ENCODE results near the gene SPATA2. TPM values are rescaled to one million over a fixed set of nuclear protein-coding genes. Genes with fewer than 3 reads are reported as not detected.
"Not testable (repeated sequence)": the region's sequence is repeated elsewhere in the genome, so short reads cannot be mapped to it uniquely, and the experiment has no call there.

Gene SPATA2
- total and polyA plus RNA-seq, 2 donors, result 1.4 to 6.7 TPM

DNA sequence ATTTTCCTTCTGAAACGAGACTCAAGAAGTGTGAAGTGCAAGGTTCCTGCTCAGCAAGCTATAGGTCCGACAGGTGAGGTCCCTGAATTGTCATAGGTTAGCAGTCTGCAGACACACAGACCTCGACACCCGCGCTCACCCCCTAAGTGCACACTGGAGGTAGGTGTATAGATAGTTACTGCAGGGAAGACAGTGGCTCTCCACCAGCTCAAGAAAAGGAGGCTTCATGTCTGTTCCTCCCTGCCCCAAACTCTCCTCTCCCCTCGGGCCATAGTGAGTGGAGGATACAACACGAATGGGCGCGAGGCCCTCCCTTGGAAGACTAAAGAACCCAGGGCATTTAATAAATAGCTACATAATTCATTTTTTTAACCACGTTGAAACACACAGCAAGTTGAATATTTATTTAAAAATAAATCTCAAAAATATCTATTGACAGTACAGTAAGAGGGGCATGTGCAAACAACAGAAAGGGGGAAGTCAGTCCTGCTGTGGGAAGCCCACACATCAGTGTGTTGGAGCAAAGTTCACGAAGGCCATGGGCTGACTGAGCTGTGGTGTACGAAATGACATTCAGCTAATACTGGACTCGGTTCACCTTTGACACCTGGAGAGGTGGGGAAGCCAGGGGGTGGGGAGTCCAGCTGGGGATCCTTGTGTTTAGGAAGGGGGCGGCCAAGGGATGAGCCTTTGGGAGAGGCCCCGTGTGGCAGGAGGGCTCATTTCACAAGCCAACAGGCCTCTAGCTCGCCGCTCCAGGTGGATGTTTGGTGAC, 10.7 kb downstream of the SPATA2 start:
- no peak for DNase-seq (ENCODE audit: extremely low spot score)
- no peaks in the 10 kb centered on the region for H3K4me1 ChIP-seq (ENCODE audit: insufficient read depth)
- no peak overlapping the region for H3K4me3 ChIP-seq (ENCODE audit: low read depth, low read length)
- H3K27ac ChIP-seq (ENCODE audit: low read depth), result no peak overlapping the region
- 92% methylated on average over 17 of the region's 17 CpGs for WGBS
- peaks cover 6% of the 10 kb centered on the region for H3K36me3 ChIP-seq (ENCODE audit: insufficient read depth)

- no peak for DNase-seq (ENCODE audit: extremely low spot score)
- WGBS, result 88% methylated on average over 5 of the region's 5 CpGs
Measured at GRCh38 chr20:49901588-49901987, 13.7 kb downstream of the SPATA2 start.

DNA sequence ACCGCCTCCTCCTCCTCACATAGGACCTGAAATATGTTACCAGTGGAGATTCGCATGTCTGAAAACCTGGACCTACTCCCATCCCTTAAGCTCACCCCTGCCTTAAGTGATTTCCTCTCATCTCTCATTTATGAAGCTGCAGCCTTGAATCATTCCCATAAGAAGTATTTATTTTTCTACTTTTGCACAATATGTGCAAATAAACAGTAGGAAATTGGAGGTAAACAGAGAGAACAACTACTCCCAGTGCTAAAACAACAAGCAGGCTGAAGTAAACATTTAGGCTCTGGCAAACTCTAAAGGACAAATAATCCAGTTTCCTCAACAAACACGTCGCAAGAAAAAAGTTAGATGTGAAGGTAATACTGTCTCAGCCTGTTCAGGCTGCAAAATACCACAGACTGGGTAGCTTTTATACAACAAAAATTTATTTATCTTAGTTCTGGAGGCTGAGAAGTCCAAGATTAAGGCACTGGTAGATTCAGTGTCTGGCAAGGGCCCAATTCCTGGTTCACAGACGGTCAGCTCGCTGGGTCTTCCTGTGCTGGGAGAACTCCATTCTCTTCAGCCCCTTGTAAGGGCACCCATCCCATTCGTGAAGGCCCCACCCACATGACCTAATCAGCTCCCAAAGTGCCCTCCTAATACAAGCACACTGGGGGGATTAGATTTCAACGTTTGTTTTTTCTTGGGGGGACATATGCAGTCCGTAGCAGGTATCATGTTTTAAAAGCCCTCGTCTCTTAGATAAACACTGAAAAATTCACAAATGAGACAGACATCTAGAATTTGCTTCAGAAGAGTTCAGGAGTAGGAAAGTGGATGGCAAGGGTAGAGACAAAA, 15.6 kb downstream of the SPATA2 start:
- no peak overlapping the region for H3K4me3 ChIP-seq (ENCODE audit: low read depth, low read length)
- no peak for DNase-seq (ENCODE audit: extremely low spot score)
- WGBS, result 43% methylated on average over 10 of the region's 10 CpGs
- H3K36me3 ChIP-seq (ENCODE audit: insufficient read depth), result peaks cover 3% of the 10 kb centered on the region
- no peak overlapping the region for H3K27ac ChIP-seq (ENCODE audit: low read depth)
- H3K4me1 ChIP-seq (ENCODE audit: insufficient read depth), result no peaks in the 10 kb centered on the region

More at GRCh38 chr20:49901588-49901987, 13.7 kb downstream of the SPATA2 start:
- no peaks in the 10 kb centered on the region for H3K4me1 ChIP-seq (ENCODE audit: insufficient read depth)
- H3K27ac ChIP-seq (ENCODE audit: low read depth), result no peak overlapping the region
- H3K4me3 ChIP-seq (ENCODE audit: low read depth, low read length), result no peak overlapping the region
- peaks cover 6% of the 10 kb centered on the region for H3K36me3 ChIP-seq (ENCODE audit: insufficient read depth)

DNA sequence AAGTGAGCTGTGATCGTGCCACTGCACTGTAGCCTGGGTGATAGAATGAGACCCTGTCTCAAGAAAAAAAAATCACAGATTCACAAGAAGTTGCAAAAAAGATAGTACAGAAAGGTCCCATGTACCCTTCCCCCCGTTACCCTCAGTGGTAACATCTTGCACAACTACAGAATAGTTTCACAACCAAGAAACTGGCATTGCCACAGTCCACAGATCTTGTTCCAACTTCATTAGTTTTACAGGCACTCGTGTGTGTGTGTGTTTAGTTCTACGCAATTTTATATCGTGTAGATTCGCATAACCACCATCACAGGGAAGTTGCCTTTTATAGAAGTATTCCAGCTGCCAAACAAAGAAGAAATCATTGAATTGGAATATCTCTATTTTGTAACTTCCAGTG, 19.1 kb downstream of the SPATA2 start:
- Histone ChIP-seq H3K27ac (ENCODE audit: low read depth) (no peak overlapping the region), H3K4me3 (ENCODE audit: low read depth, low read length) (no peak overlapping the region), H3K4me1 (ENCODE audit: insufficient read depth) (no peaks in the 10 kb centered on the region), H3K36me3 (ENCODE audit: insufficient read depth) (no peaks in the 10 kb centered on the region)
- 84% methylated on average over 6 of the region's 6 CpGs for whole genome bisulfite sequencing
- no peak for DNase-seq (ENCODE audit: extremely low spot score)

- H3K4me1 ChIP-seq (ENCODE audit: insufficient read depth); H3K27ac ChIP-seq (ENCODE audit: low read depth); H3K36me3 ChIP-seq (ENCODE audit: insufficient read depth); H3K4me3 ChIP-seq (ENCODE audit: low read depth, low read length); DNase-seq (ENCODE audit: extremely low spot score): not testable (repeated sequence)
- 94% methylated on average over 7 of the region's 7 CpGs for WGBS
Measured at GRCh38 chr20:49895474-49896093, 19.7 kb downstream of the SPATA2 start.

DNA sequence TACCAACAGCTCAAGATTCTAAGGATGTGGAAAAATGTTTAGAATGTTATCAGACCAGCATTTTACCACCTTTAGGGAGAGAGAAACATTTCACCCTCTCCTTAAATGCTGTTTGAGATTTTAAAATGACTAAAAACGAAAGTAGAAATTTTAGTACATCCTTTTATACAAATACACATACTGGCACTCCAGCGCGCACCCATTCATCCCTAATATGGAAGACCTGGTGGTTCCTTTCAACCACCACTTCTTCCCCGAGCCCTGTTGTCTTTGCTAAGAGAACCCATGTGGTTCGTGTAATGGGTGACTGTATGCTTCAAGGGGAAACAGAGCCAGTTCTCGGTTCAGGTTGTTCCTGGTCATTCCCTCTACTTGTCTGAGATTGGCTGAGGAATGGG, 21.3 kb downstream of the SPATA2 start:
- Histone ChIP-seq H3K27ac (ENCODE audit: low read depth) (no peak overlapping the region), H3K4me3 (ENCODE audit: low read depth, low read length) (no peak overlapping the region), H3K4me1 (ENCODE audit: insufficient read depth) (no peaks in the 10 kb centered on the region), H3K36me3 (ENCODE audit: insufficient read depth) (no peaks in the 10 kb centered on the region)
- DNase-seq (ENCODE audit: extremely low spot score), result no peak
- WGBS, result 70% methylated on average over 6 of the region's 6 CpGs

DNA sequence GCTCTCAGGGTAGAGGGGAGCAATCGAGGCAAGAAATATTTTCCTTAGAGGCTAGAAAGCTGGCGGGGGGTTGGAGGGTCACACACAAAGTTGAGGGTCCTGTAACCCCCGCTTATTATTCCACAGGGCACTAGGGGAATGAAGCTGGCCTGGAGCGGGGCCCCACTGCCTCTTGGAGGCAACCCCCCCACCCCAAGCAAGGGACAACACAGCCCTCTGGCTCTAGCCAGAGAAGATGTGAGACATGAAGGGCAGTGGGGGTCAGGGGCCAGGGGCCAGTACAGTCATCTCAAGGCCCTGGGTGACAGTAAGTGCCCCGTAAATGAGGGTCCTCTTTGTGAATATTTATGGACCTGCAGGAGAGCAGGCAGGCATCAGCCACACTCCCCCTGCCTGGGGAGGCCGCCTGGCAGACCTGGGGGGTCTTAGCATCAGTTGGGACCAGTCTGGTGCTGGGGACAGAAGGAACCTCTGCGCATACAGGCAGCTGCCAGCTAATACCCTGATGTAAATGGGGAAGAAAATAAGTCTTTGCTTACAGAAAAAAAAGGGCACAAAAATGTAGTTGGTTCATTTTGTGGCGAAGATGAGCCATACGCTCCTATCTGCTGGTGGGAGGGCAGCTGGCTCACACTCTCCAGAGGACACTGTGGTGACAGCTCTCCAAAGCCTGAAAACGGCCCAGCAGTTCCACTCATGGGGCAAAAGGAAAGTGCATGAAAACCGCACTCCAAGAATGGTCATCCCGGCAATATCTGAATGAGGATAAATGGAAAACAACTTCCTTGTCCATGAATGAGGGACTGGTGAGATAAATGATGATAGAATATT, 21.9 kb downstream of the SPATA2 start:
- WGBS, result 72% methylated on average over 12 of the region's 12 CpGs
- H3K36me3 ChIP-seq (ENCODE audit: insufficient read depth), result no peaks in the 10 kb centered on the region
- no peak overlapping the region for H3K27ac ChIP-seq (ENCODE audit: low read depth)
- H3K4me1 ChIP-seq (ENCODE audit: insufficient read depth), result no peaks in the 10 kb centered on the region
- no peak for DNase-seq (ENCODE audit: extremely low spot score)
- H3K4me3 ChIP-seq (ENCODE audit: low read depth, low read length), result no peak overlapping the region

DNA sequence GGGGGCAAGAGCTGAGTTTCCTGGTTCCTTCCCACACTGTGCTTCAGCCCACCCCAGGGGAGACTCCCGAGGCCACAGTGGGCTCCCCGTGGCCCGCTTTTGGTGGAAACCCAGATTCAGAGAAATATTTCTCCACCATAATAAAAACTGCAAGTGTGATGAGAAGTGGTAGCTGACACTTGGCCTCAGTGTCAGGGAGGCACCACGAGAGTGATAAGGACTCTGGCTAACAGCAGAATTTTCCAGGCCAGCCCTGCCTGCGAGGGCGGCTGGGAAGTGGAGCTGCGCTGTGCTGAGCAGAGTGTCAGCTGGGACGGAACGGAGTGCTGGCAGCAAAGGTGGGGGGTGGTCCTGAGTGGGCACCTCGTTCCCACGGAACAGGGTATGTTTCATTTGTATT, 22.5 kb downstream of the SPATA2 start:
- no peaks in the 10 kb centered on the region for H3K36me3 ChIP-seq (ENCODE audit: insufficient read depth)
- H3K4me1 ChIP-seq (ENCODE audit: insufficient read depth), result no peaks in the 10 kb centered on the region
- 35% methylated on average over 11 of the region's 11 CpGs for WGBS
- no peak overlapping the region for H3K4me3 ChIP-seq (ENCODE audit: low read depth, low read length)
- DNase-seq (ENCODE audit: extremely low spot score), result no peak
- no peak overlapping the region for H3K27ac ChIP-seq (ENCODE audit: low read depth)

DNA sequence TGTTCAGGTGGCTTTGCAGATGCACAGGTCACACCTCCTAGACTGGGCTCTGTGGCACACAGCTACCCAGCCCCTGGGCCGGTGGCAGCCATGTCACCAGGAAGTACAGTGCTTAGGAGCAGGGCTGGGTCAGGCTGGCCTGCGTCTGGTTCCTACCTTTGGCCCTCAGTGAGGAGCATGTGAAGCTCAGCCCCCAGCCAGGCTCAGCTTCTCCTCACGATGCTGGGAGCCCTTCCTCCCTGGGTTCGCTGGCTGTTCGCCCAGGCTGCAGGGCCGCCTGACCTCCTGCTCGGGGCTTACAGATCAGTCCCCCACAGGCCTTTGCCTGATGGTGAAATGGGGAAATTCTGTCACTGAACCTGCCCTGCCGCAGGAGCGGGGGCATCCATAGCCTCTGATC, 23.1 kb downstream of the SPATA2 start:
- no peaks in the 10 kb centered on the region for H3K4me1 ChIP-seq (ENCODE audit: insufficient read depth)
- DNase-seq (ENCODE audit: extremely low spot score), result no peak
- H3K4me3 ChIP-seq (ENCODE audit: low read depth, low read length), result no peak overlapping the region
- 73% methylated on average over 9 of the region's 9 CpGs for WGBS
- no peaks in the 10 kb centered on the region for H3K36me3 ChIP-seq (ENCODE audit: insufficient read depth)
- no peak overlapping the region for H3K27ac ChIP-seq (ENCODE audit: low read depth)

DNA sequence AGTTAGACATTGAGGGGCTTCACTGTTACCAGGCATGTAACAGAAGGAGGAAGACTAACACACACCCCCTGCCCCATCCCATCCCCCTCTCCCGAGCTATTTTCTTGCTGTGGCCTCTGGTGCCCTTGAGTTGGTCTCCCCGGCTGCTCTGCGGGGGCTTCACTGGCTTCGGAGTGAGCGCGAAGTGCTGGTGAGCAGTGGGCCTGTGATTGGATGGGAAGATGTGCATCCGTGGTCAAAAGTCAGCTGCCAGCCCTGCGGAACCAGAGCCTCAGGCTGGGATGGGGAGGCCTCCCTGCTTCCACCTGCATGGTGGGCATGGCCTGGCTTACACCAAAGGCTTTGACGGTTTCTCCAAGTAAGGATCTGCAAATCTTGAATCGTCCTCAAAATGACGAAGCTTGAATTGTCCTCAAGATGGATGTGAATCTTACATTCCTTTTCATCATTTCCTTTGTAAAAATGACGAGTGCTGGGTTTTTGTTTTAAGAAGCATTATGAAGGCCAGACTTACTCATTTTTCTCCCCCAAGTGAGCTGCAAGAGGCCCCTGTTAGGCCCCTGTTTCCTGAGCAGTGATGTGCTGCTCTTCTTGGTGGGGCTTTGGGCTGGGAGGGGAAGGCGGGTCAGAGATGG, 23.7 kb downstream of the SPATA2 start:
- no peaks in the 10 kb centered on the region for H3K36me3 ChIP-seq (ENCODE audit: insufficient read depth)
- DNase-seq (ENCODE audit: extremely low spot score), result no peak
- WGBS, result 88% methylated on average over 13 of the region's 13 CpGs
- no peaks in the 10 kb centered on the region for H3K4me1 ChIP-seq (ENCODE audit: insufficient read depth)
- H3K4me3 ChIP-seq (ENCODE audit: low read depth, low read length), result no peak overlapping the region
- no peak overlapping the region for H3K27ac ChIP-seq (ENCODE audit: low read depth)

DNA sequence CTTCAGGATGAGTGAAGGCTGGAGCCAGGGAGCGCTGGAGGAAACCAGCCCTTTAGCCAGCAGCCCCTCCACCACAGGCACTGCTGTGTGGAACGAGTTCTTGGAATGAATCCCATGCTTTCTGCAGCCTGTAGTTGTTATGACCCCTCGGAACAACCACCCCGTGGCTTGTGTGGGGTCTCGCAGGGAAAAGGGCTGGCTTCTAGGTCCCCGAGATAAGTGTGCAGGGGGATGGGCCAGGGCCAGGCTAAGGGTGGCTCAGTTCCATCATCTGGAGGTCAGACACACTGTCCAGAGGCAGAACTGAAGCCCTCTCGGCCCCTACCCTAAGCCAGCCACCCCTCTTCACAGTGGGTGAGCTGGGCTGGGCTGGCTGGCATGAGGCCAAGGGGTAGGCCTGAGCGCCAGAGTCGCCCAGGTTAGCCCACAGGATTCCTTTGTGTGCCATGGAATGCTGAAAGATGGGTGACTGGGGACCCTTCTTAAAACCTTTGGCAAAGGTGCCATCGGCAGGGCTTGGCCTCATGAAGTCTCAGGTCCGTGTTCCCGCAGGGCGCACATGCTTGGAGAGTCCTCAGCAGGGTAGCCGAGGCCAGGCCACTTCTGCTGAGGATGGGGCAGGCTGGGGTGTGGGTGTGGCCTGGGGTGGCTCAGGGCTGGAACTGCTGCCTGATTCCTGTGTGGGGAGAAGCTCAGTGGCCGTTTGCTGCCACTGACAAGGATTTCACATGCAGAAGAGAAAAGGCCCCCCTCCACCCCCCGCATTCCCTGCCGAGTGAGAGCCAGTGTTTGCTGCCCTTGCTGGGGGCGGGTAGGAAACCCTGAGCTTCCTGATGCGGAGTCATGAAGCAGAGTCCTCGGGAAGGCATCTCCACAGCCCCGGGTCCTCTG, 24.6 kb downstream of the SPATA2 start:
- H3K4me3 ChIP-seq (ENCODE audit: low read depth, low read length), result no peak overlapping the region
- 46% methylated on average over 21 of the region's 21 CpGs for WGBS
- no peaks in the 10 kb centered on the region for H3K4me1 ChIP-seq (ENCODE audit: insufficient read depth)
- no peaks in the 10 kb centered on the region for H3K36me3 ChIP-seq (ENCODE audit: insufficient read depth)
- H3K27ac ChIP-seq (ENCODE audit: low read depth), result no peak overlapping the region
- DNase-seq (ENCODE audit: extremely low spot score), result peak; percentile 35

DNA sequence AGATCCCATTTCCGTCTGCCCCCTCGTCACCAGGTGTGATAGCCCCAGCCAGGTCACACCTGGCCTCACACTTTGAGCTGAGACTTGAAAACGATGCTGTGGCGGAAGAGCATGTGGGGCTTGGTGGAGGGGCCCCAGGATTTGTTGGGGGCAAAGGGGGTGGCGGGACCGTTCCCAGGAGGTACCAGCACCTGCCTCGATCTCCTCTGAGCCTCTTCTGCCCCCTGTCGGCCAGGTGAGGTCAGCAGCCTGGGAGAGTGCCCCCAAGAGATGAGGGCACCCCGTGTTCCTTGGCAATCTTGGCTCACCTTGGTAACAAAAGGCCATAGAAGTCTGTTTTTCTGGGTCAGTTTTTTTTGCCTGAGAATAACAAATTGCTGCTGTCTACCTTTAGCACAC, 25.4 kb downstream of the SPATA2 start:
- no peak overlapping the region for H3K4me3 ChIP-seq (ENCODE audit: low read depth, low read length)
- H3K27ac ChIP-seq (ENCODE audit: low read depth), result no peak overlapping the region
- no peaks in the 10 kb centered on the region for H3K36me3 ChIP-seq (ENCODE audit: insufficient read depth)
- 71% methylated on average over 9 of the region's 9 CpGs for WGBS
- H3K4me1 ChIP-seq (ENCODE audit: insufficient read depth), result no peaks in the 10 kb centered on the region
- no peak for DNase-seq (ENCODE audit: extremely low spot score)
